HEK293 (cell line): ENCODE results near the gene FFAR4.

Source experiments
- CTCF ChIA-PET: fragments of 350-600 bp; formaldehyde crosslinking; extraction: SDS; loops from one replicate; lab custom pipeline; 2021; ENCODE audit warnings: antibody characterized with exemption; lab: Yijun Ruan, JAX
- POLR2A ChIA-PET: fragments of 300-600 bp; formaldehyde crosslinking; extraction: SDS; loops from one replicate; lab custom pipeline; 2020; ENCODE audit warnings: antibody characterized with exemption, inconsistent platforms; lab: Yijun Ruan, JAX
- H3K27ac ChIP-seq: fragments of 200-500 bp; sonication (Bioruptor generic); 2 replicates; pipeline ENCODE4 v1.5.1; 2014; ENCODE audit warnings: low read depth, low read length, control low read depth, inconsistent platforms; ENCODE audit errors: extremely low read depth
- H3K36me3 ChIP-seq, 2 experiments: fragments of 200-500 bp in 1 of 2; sonication (Bioruptor generic) in 1 of 2; 1 replicate in 1 of 2; 2 replicates in 1 of 2; pipeline ENCODE4 v1.5.1; 2014 to 2017; ENCODE audit warnings: inconsistent platforms in 2 of 2, low read length in 2 of 2; ENCODE audit not compliant: control insufficient read depth in 2 of 2, insufficient read depth in 1 of 2
- H3K4me1 ChIP-seq: fragments of 200-500 bp; sonication (Bioruptor generic); 2 replicates; pipeline ENCODE4 v1.5.1; 2014; ENCODE audit warnings: mild to moderate bottlenecking, low read length, inconsistent platforms; ENCODE audit not compliant: control insufficient read depth, insufficient read depth
- H3K4me3 ChIP-seq: 2 replicates; pipeline ENCODE4 v1.5.1; 2011; ENCODE audit warnings: low read depth, mild to moderate bottlenecking, control low read depth, low read length, moderate library complexity
- H3K9me3 ChIP-seq: fragments of 200-500 bp; sonication (Bioruptor generic); 2 replicates; pipeline ENCODE4 v1.5.1; 2014; ENCODE audit warnings: low read depth, low read length, inconsistent platforms; ENCODE audit not compliant: control insufficient read depth, insufficient read depth
- ATF2 ChIP-seq: fragments of 450-650 bp; formaldehyde crosslinking; IDR thresholded peaks from 2 replicates; pipeline ENCODE4 v1.5.1; 2016; ENCODE audit warnings: missing biosample characterization, missing genetic modification characterization, low read depth
- BCL6B ChIP-seq: fragments of 450-650 bp; formaldehyde crosslinking; IDR thresholded peaks from 2 replicates; pipeline ENCODE4 v1.5.1; 2017; ENCODE audit warnings: missing biosample characterization, missing genetic modification characterization
- CTCF ChIP-seq: fragments of 450-650 bp; formaldehyde crosslinking; IDR thresholded peaks from 2 replicates; pipeline ENCODE4 v1.5.1; 2016; ENCODE audit warnings: missing biosample characterization, missing genetic modification characterization
- GFI1B ChIP-seq: fragments of 450-650 bp; formaldehyde crosslinking; IDR thresholded peaks from 2 replicates; pipeline ENCODE4 v1.5.1; 2016; ENCODE audit warnings: missing biosample characterization, missing genetic modification characterization
- KLF16 ChIP-seq: fragments of 450-650 bp; formaldehyde crosslinking; IDR thresholded peaks from 2 replicates; pipeline ENCODE4 v1.5.1; 2017; ENCODE audit warnings: missing biosample characterization, missing genetic modification characterization
- KLF9 ChIP-seq: fragments of 450-650 bp; formaldehyde crosslinking; IDR thresholded peaks from 2 replicates; pipeline ENCODE4 v1.5.1; 2016; ENCODE audit warnings: missing biosample characterization, missing genetic modification characterization, low read depth
- MYNN ChIP-seq: fragments of 450-650 bp; formaldehyde crosslinking; IDR thresholded peaks from 2 replicates; pipeline ENCODE4 v1.5.1; 2016; ENCODE audit warnings: missing biosample characterization, missing genetic modification characterization, borderline replicate concordance
- OSR2 ChIP-seq: fragments of 450-650 bp; formaldehyde crosslinking; IDR thresholded peaks from 2 replicates; pipeline ENCODE4 v1.5.1; 2016; ENCODE audit warnings: missing biosample characterization, missing genetic modification characterization
- PRDM6 ChIP-seq: fragments of 450-650 bp; formaldehyde crosslinking; IDR thresholded peaks from 2 replicates; pipeline ENCODE4 v1.5.1; 2017; ENCODE audit warnings: missing biosample characterization, missing genetic modification characterization
- REPIN1 ChIP-seq: fragments of 450-650 bp; formaldehyde crosslinking; IDR thresholded peaks from 2 replicates; pipeline ENCODE4 v1.5.1; 2017; ENCODE audit warnings: missing biosample characterization, missing genetic modification characterization, low read depth
- SETDB1 ChIP-seq: IDR thresholded peaks from one replicate; pipeline ENCODE4 v1.6.1; 2017; ENCODE audit warnings: mild to moderate bottlenecking, low read length, moderate library complexity, mixed read lengths; ENCODE audit not compliant: insufficient read length
- SP2 ChIP-seq: fragments of 450-650 bp; formaldehyde crosslinking; IDR thresholded peaks from 2 replicates; pipeline ENCODE4 v1.5.1; 2016; ENCODE audit warnings: missing biosample characterization, missing genetic modification characterization
- SP3 ChIP-seq: fragments of 450-650 bp; formaldehyde crosslinking; IDR thresholded peaks from 2 replicates; pipeline ENCODE4 v1.5.1; 2016; ENCODE audit warnings: missing biosample characterization, missing genetic modification characterization
- TCF7L2 ChIP-seq: IDR thresholded peaks from 2 replicates; pipeline ENCODE4 v1.6.1; 2011; ENCODE audit warnings: low read depth, mild to moderate bottlenecking, inconsistent platforms, low read length, moderate library complexity, borderline replicate concordance
- YY2 ChIP-seq: fragments of 450-650 bp; formaldehyde crosslinking; IDR thresholded peaks from 2 replicates; pipeline ENCODE4 v1.5.1; 2016; ENCODE audit warnings: missing biosample characterization, missing genetic modification characterization
- ZBTB6 ChIP-seq: fragments of 450-650 bp; formaldehyde crosslinking; IDR thresholded peaks from 2 replicates; pipeline ENCODE4 v1.5.1; 2017; ENCODE audit warnings: missing biosample characterization, missing genetic modification characterization
- ZBTB8A ChIP-seq: fragments of 450-650 bp; formaldehyde crosslinking; IDR thresholded peaks from 2 replicates; pipeline ENCODE4 v1.5.1; 2016; ENCODE audit warnings: missing biosample characterization, missing genetic modification characterization
- ZNF10 ChIP-seq: fragments of 450-650 bp; formaldehyde crosslinking; IDR thresholded peaks from 2 replicates; pipeline ENCODE4 v1.5.1; 2017; ENCODE audit warnings: missing biosample characterization, missing genetic modification characterization
- ZNF114 ChIP-seq: fragments of 450-650 bp; formaldehyde crosslinking; IDR thresholded peaks from 2 replicates; pipeline ENCODE4 v1.5.0; 2017; ENCODE audit warnings: missing biosample characterization, missing genetic modification characterization
- ZNF155 ChIP-seq: fragments of 450-650 bp; formaldehyde crosslinking; IDR thresholded peaks from 2 replicates; pipeline ENCODE4 v1.5.1; 2016; ENCODE audit warnings: missing biosample characterization, missing genetic modification characterization
- ZNF174 ChIP-seq: fragments of 450-650 bp; formaldehyde crosslinking; IDR thresholded peaks from 2 replicates; pipeline ENCODE4 v1.5.0; 2017; ENCODE audit warnings: missing biosample characterization, mild to moderate bottlenecking, missing genetic modification characterization
- ZNF302 ChIP-seq: fragments of 450-650 bp; formaldehyde crosslinking; IDR thresholded peaks from 2 replicates; pipeline ENCODE4 v1.5.1; 2016; ENCODE audit warnings: missing biosample characterization, missing genetic modification characterization, low read depth
- ZNF404 ChIP-seq: fragments of 450-650 bp; formaldehyde crosslinking; IDR thresholded peaks from 2 replicates; pipeline ENCODE4 v1.5.1; 2017; ENCODE audit warnings: missing biosample characterization, missing genetic modification characterization
- ZNF529 ChIP-seq: fragments of 450-650 bp; formaldehyde crosslinking; IDR thresholded peaks from 2 replicates; pipeline ENCODE4 v1.5.1; 2017; ENCODE audit warnings: missing genetic modification characterization, missing biosample characterization; ENCODE audit not compliant: insufficient replicate concordance
- ZNF585B ChIP-seq: fragments of 450-650 bp; formaldehyde crosslinking; IDR thresholded peaks from 2 replicates; pipeline ENCODE4 v1.5.1; 2016; ENCODE audit warnings: missing biosample characterization, missing genetic modification characterization
- ZNF610 ChIP-seq: fragments of 450-650 bp; formaldehyde crosslinking; IDR thresholded peaks from 2 replicates; pipeline ENCODE4 v1.5.1; 2016; ENCODE audit warnings: missing biosample characterization, missing genetic modification characterization, borderline replicate concordance
- ZNF707 ChIP-seq: fragments of 450-650 bp; formaldehyde crosslinking; IDR thresholded peaks from 2 replicates; pipeline ENCODE4 v1.5.1; 2016; ENCODE audit warnings: missing biosample characterization, missing genetic modification characterization
- ZNF830 ChIP-seq: fragments of 450-650 bp; IDR thresholded peaks from 2 replicates; pipeline ENCODE4 v1.5.0; 2018; ENCODE audit warnings: missing biosample characterization, missing genetic modification characterization, low read depth, mild to moderate bottlenecking, moderate library complexity

Gene FFAR4

GRCh38 chr10:93559490-93559889 is 7.0 kb upstream of the FFAR4 start:
- no peak overlapping the region for H3K4me3 ChIP-seq
- TF ChIP-seq ZNF529 (no peak), ZBTB6 (tag by site-specific recombination) (no peak), KLF9 (tag by site-specific recombination) (no peak), ZNF585B (no peak), CTCF (no peak), ZNF174 (tag by site-specific recombination) (no peak), ZNF610 (tag by site-specific recombination) (no peak), SETDB1 (no peak), REPIN1 (tag by site-specific recombination) (no peak), ZNF155 (tag by site-specific recombination) (no peak), YY2 (no peak), OSR2 (tag by site-specific recombination) (no peak), ZNF10 (tag by site-specific recombination) (no peak), PRDM6 (tag by site-specific recombination) (no peak), ZNF114 (tag by site-specific recombination) (no peak), ZNF707 (tag by site-specific recombination) (no peak), KLF16 (no peak), ZBTB8A (tag by site-specific recombination) (no peak), TCF7L2 (no peak), ZNF404 (tag by site-specific recombination) (no peak)
- ChIA-PET CTCF (interaction anchor here (0.7 to 2.0 kb wide), 3 partner anchors 9 to 255 kb away, joined by 3 to 8 read pairs (median 5); no protein-coding TSS in a partner anchor), POLR2A (interaction anchor here (0.6 kb wide), 1 partner anchor 63 kb away, joined by 6 read pairs; the partner anchor contains the start of gene CEP55)
- no peaks in the 10 kb centered on the region for H3K36me3 ChIP-seq
- no peaks in the 10 kb centered on the region for H3K9me3 ChIP-seq
- no peaks in the 10 kb centered on the region for H3K4me1 ChIP-seq
- H3K27ac ChIP-seq, result no peak overlapping the region

- Histone ChIP-seq H3K4me3 (no peak overlapping the region), H3K27ac (no peak overlapping the region), H3K9me3 (no peaks in the 10 kb centered on the region), H3K36me3 (no peaks in the 10 kb centered on the region), H3K4me1 (no peaks in the 10 kb centered on the region)
- ChIA-PET CTCF (interaction anchor here (1.2 kb wide), 1 partner anchor 19 kb away, joined by 5 read pairs; no protein-coding TSS in a partner anchor), POLR2A (no interaction called here)
- TF ChIP-seq MYNN (no peak), ATF2 (tag by site-specific recombination) (no peak), SETDB1 (no peak), SP2 (tag by site-specific recombination) (no peak), BCL6B (no peak), GFI1B (no peak), ZNF302 (tag by site-specific recombination) (no peak), PRDM6 (tag by site-specific recombination) (no peak), SP3 (no peak), ZNF830 (no peak), ZNF174 (tag by site-specific recombination) (no peak)
Observed at GRCh38 chr10:93560541-93560940, 5.9 kb upstream of the FFAR4 start.
